Neural cell (in vitro differentiated cells): ENCODE results near the gene CHRNA4. TPM values are rescaled to one million over a fixed set of nuclear protein-coding genes. Genes with fewer than 3 reads are reported as not detected.

ENCODE experiments used
- H2AFZ ChIP-seq: fragments of 200-600, 300-800 bp; sonication (generic), shearing (Covaris generic); 2 replicates; pipeline ENCODE4 v1.6.0; 2014; ENCODE audit warnings: low read depth, mild to moderate bottlenecking, antibody characterized with exemption, low read length, moderate library complexity
- H3F3A ChIP-seq: fragments of 200-600 bp; shearing (Covaris generic); 2 replicates; pipeline ENCODE4 v1.6.1; 2016; ENCODE audit warnings: mild to moderate bottlenecking, moderate library complexity, mixed read lengths, antibody characterized with exemption, low read length; ENCODE audit not compliant: insufficient read depth, poor library complexity, severe bottlenecking
- H3K27ac ChIP-seq: fragments of 200-600, 300-800 bp; sonication (generic), shearing (Covaris generic); 2 replicates; pipeline ENCODE4 v1.5.1; 2014; ENCODE audit warnings: mild to moderate bottlenecking, low read length, moderate library complexity
- H3K27me3 ChIP-seq: fragments of 300-800, 200-600 bp; sonication (generic), shearing (Covaris generic); 2 replicates; pipeline ENCODE4 v1.6.0; 2014; ENCODE audit warnings: mild to moderate bottlenecking, low read depth, low read length, moderate library complexity; ENCODE audit not compliant: insufficient read depth
- H3K36me3 ChIP-seq: fragments of 300-800, 200-600 bp; sonication (generic), shearing (Covaris generic); 2 replicates; pipeline ENCODE4 v1.5.1; 2014; ENCODE audit warnings: mild to moderate bottlenecking, antibody characterized with exemption, low read length, moderate library complexity; ENCODE audit not compliant: insufficient read depth
- H3K4me2 ChIP-seq: fragments of 300-800, 200-600 bp; sonication (generic), shearing (Covaris generic); 2 replicates; pipeline ENCODE4 v1.6.0; 2014; ENCODE audit warnings: mild to moderate bottlenecking, low read length
- H3K4me3 ChIP-seq: fragments of 300-800, 200-600 bp; sonication (generic), shearing (Covaris generic); 2 replicates; pipeline ENCODE4 v1.5.1; 2014; ENCODE audit warnings: mild to moderate bottlenecking, low read length, moderate library complexity
- H3K79me2 ChIP-seq: fragments of 200-600 bp; shearing (Covaris generic); replicated peaks from 2 replicates; pipeline ENCODE4 v1.6.0; 2014; ENCODE audit warnings: mild to moderate bottlenecking, low read length, moderate library complexity; ENCODE audit not compliant: insufficient read depth
- H3K9ac ChIP-seq: fragments of 300-800, 200-600 bp; sonication (generic), shearing (Covaris generic); 2 replicates; pipeline ENCODE4 v1.6.1; 2016; ENCODE audit warnings: mild to moderate bottlenecking, low read length, mixed read lengths
- H3K9me2 ChIP-seq: fragments of 200-600 bp; shearing (Covaris generic); 2 replicates; pipeline ENCODE4 v1.6.1; 2016; ENCODE audit warnings: mild to moderate bottlenecking, low read length, mixed read lengths; ENCODE audit not compliant: insufficient read depth
- H3K9me3 ChIP-seq: fragments of 200-600, 300-800 bp; sonication (generic), shearing (Covaris generic); 2 replicates; pipeline ENCODE4 v1.6.1; 2016; ENCODE audit warnings: mild to moderate bottlenecking, mixed run types, low read length, moderate library complexity, mixed read lengths
- H4K20me1 ChIP-seq: fragments of 200-600 bp; shearing (Covaris generic); 2 replicates; pipeline ENCODE4 v1.6.1; 2016; ENCODE audit warnings: mild to moderate bottlenecking, mixed run types; ENCODE audit not compliant: insufficient read depth
- EP300 ChIP-seq: fragments of 450-650 bp; conservative IDR thresholded peaks from 2 replicates; pipeline ENCODE4 v1.6.1; 2014; ENCODE audit warnings: antibody characterized with exemption, mild to moderate bottlenecking, moderate library complexity; ENCODE audit not compliant: poor library complexity, severe bottlenecking
- EZH2 ChIP-seq: fragments of 200-600, 300-800 bp; shearing (Covaris generic), sonication (generic); IDR thresholded peaks from 2 replicates; pipeline ENCODE4 v1.6.1; 2014; ENCODE audit warnings: antibody characterized with exemption, low read length, borderline replicate concordance, mild to moderate bottlenecking; ENCODE audit not compliant: insufficient read depth, poor library complexity, severe bottlenecking
- MXI1 ChIP-seq: fragments of 450-650 bp; conservative IDR thresholded peaks from 2 replicates; pipeline ENCODE4 v1.6.1; 2014; ENCODE audit warnings: antibody characterized with exemption, mild to moderate bottlenecking; ENCODE audit not compliant: poor library complexity, severe bottlenecking
- POLR2AphosphoS5 ChIP-seq: IDR thresholded peaks from 2 replicates; pipeline ENCODE4 v1.6.1; 2012
- RAD21 ChIP-seq: fragments of 450-650 bp; conservative IDR thresholded peaks from 2 replicates; pipeline ENCODE4 v1.6.1; 2014; ENCODE audit warnings: antibody characterized with exemption, mild to moderate bottlenecking, moderate library complexity
- SMC3 ChIP-seq: fragments of 450-650 bp; conservative IDR thresholded peaks from 2 replicates; pipeline ENCODE4 v1.6.1; 2014; ENCODE audit warnings: antibody characterized with exemption, mild to moderate bottlenecking, moderate library complexity; ENCODE audit not compliant: poor library complexity
- TAF1 ChIP-seq: IDR thresholded peaks from 2 replicates; pipeline ENCODE4 v1.6.1; 2012; ENCODE audit warnings: low read depth
- polyA plus RNA-seq: library from polyadenylated mRNA; depleted of rRNA; stranded (reverse); fragments of >200 nt; gene quantifications from 2 replicates; pipeline ENCODE4 v1.2.3, GENCODE V29; 2014
- TF ChIP-seq, protein P1 (sequence below): fragments of 450-650 bp; IDR thresholded peaks from 2 replicates; pipeline ENCODE4 v1.5.1; 2014; ENCODE audit warnings: antibody characterized with exemption, mild to moderate bottlenecking, moderate library complexity; ENCODE audit not compliant: poor library complexity, severe bottlenecking
- TF ChIP-seq, protein P2 (sequence below): IDR thresholded peaks from 2 replicates; pipeline ENCODE4 v1.6.1; 2012; ENCODE audit warnings: borderline replicate concordance

Gene CHRNA4
- polyA plus RNA-seq, 1 donor from 2014 or later, result 6.8 TPM

DNA sequence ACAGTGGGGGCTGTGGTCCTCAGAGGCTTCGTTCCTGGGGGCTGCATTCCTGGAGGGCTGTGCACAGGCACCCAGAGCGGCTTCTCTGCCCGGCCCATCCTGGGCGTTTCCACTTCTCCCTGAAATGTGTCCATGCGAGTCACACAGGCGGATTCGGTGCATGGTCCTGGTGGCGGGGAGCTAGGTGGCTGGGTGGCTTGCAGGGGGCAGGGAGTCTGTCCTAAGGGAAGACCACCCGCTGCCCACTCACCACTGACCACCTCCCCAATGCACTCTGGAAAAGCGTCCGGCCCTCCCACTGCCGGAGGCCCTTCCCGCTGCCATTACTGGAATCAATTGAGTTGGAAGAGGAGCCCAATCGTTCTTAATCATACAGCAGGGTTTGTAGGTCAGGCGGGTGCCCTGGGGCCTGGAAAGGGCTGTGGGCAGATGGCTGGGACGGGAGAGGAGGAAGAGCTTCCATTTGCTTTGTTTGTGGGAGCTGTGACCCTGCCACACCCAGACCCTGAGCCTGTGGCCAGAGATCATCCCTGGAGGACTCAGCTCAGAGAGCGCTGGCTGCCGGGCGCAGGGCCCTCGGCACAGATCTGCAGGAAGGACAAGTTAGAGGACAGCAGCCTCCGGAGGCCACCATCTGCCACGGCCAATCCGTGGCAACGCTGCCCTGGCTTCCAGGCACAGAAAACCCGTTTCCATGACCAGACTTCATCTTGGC, 6.4 kb downstream of the CHRNA4 start:
- H3K27ac ChIP-seq, result no peak overlapping the region
- H3K9ac ChIP-seq, result no peak overlapping the region
- no peak overlapping the region for H2AFZ ChIP-seq
- H3K36me3 ChIP-seq, result no peaks in the 10 kb centered on the region
- H3K27me3 ChIP-seq, result no peaks in the 10 kb centered on the region
- no peak overlapping the region for H3K4me3 ChIP-seq
- H3K9me2 ChIP-seq, result no peaks in the 10 kb centered on the region
- no peak for TF ChIP-seq MXI1
- TF ChIP-seq, protein P1, sequence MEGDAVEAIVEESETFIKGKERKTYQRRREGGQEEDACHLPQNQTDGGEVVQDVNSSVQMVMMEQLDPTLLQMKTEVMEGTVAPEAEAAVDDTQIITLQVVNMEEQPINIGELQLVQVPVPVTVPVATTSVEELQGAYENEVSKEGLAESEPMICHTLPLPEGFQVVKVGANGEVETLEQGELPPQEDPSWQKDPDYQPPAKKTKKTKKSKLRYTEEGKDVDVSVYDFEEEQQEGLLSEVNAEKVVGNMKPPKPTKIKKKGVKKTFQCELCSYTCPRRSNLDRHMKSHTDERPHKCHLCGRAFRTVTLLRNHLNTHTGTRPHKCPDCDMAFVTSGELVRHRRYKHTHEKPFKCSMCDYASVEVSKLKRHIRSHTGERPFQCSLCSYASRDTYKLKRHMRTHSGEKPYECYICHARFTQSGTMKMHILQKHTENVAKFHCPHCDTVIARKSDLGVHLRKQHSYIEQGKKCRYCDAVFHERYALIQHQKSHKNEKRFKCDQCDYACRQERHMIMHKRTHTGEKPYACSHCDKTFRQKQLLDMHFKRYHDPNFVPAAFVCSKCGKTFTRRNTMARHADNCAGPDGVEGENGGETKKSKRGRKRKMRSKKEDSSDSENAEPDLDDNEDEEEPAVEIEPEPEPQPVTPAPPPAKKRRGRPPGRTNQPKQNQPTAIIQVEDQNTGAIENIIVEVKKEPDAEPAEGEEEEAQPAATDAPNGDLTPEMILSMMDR, result no peak
- TF ChIP-seq SMC3, result no peak
- no peak for TF ChIP-seq RAD21
- no peak for TF ChIP-seq TAF1
- TF ChIP-seq, protein P2, sequence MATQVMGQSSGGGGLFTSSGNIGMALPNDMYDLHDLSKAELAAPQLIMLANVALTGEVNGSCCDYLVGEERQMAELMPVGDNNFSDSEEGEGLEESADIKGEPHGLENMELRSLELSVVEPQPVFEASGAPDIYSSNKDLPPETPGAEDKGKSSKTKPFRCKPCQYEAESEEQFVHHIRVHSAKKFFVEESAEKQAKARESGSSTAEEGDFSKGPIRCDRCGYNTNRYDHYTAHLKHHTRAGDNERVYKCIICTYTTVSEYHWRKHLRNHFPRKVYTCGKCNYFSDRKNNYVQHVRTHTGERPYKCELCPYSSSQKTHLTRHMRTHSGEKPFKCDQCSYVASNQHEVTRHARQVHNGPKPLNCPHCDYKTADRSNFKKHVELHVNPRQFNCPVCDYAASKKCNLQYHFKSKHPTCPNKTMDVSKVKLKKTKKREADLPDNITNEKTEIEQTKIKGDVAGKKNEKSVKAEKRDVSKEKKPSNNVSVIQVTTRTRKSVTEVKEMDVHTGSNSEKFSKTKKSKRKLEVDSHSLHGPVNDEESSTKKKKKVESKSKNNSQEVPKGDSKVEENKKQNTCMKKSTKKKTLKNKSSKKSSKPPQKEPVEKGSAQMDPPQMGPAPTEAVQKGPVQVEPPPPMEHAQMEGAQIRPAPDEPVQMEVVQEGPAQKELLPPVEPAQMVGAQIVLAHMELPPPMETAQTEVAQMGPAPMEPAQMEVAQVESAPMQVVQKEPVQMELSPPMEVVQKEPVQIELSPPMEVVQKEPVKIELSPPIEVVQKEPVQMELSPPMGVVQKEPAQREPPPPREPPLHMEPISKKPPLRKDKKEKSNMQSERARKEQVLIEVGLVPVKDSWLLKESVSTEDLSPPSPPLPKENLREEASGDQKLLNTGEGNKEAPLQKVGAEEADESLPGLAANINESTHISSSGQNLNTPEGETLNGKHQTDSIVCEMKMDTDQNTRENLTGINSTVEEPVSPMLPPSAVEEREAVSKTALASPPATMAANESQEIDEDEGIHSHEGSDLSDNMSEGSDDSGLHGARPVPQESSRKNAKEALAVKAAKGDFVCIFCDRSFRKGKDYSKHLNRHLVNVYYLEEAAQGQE, result no peak
- TF ChIP-seq POLR2AphosphoS5, result no peak
- no peak for TF ChIP-seq EP300
- no peak for TF ChIP-seq EZH2
- H3F3A ChIP-seq, result no peaks in the 10 kb centered on the region
- H3K79me2 ChIP-seq, result no peaks in the 10 kb centered on the region
- no peaks in the 10 kb centered on the region for H4K20me1 ChIP-seq
- no peaks in the 10 kb centered on the region for H3K9me3 ChIP-seq
- no peak overlapping the region for H3K4me2 ChIP-seq

DNA sequence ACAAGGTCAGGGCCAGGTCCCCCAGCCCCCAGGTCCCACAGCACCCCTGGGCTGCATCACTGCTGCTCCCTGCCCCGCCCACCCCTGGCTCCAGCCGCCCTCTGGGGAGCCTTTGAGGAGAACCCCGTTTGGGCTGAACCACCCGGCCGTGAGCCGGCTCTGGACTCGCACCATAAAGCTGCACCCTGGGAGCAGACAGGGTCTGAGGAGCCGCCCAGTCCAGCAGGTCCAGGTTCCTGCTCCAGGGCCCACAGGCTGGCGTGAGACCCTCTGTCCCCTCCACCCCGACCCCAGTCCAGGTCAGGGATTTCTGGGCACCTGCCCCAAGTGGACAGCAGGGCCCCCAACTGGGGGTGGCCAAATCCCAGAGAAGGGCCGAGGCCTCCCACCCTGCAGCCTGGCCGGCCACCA, 8.3 kb downstream of the CHRNA4 start:
- Histone ChIP-seq H3K79me2 (no peaks in the 10 kb centered on the region), H3K4me2 (no peak overlapping the region), H2AFZ (no peak overlapping the region), H3K9ac (no peak overlapping the region), H3K9me3 (no peaks in the 10 kb centered on the region), H3K9me2 (no peaks in the 10 kb centered on the region), H3F3A (no peaks in the 10 kb centered on the region), H4K20me1 (no peaks in the 10 kb centered on the region), H3K4me3 (no peak overlapping the region), H3K27me3 (no peaks in the 10 kb centered on the region), H3K27ac (no peak overlapping the region), H3K36me3 (no peaks in the 10 kb centered on the region)
- TF ChIP-seq TAF1, result no peak
- TF ChIP-seq, protein P2, result no peak
- TF ChIP-seq POLR2AphosphoS5, result no peak
- no peak for TF ChIP-seq SMC3
- TF ChIP-seq MXI1, result no peak
- TF ChIP-seq RAD21, result no peak
- no peak for TF ChIP-seq EZH2
- TF ChIP-seq, protein P1, result no peak
- TF ChIP-seq EP300, result no peak
